ENCODE measurements around the gene FHIT. TPM values are rescaled to one million over a fixed set of nuclear protein-coding genes. Genes with fewer than 3 reads are reported as not detected.
A peak's percentile ranks its signal among the peaks of the same experiment; 100 is the strongest.

Gene FHIT
- total RNA-seq, 1 donor from 2014 or later = 16.1 TPM

DNA sequence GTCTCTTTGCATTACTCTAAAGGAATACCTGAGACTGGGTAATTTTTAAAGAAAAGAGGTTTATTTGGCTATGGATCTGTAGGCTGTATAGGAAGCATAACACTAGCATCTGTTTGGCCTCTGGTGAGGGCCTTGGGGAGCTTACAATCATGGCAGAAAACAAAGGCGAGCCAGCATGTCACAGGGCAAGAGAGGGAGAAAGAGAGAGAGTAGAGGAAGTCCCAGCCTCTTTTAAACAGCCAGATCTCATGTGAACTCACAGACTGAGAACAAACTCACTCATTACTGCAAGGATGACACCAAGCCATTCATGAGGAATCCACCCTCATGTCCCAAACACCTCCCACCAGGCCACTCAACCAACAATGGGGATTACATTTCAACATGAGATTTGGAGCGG lies 974.6 kb downstream of the FHIT start:
- Mint-ChIP-seq H3K27me3 (no peaks in the 10 kb centered on the region), H3K36me3 (ENCODE audit: insufficient read depth) (peaks cover 1% of the 10 kb centered on the region), H3K9me3 (ENCODE audit: low read depth) (peaks cover 13% of the 10 kb centered on the region), H3K4me1 (ENCODE audit: low read depth) (peaks cover 9% of the 10 kb centered on the region), H3K4me3 (ENCODE audit: low read depth) (no peak overlapping the region), H3K27ac (no peak overlapping the region)
- TF ChIP-seq, protein P1, sequence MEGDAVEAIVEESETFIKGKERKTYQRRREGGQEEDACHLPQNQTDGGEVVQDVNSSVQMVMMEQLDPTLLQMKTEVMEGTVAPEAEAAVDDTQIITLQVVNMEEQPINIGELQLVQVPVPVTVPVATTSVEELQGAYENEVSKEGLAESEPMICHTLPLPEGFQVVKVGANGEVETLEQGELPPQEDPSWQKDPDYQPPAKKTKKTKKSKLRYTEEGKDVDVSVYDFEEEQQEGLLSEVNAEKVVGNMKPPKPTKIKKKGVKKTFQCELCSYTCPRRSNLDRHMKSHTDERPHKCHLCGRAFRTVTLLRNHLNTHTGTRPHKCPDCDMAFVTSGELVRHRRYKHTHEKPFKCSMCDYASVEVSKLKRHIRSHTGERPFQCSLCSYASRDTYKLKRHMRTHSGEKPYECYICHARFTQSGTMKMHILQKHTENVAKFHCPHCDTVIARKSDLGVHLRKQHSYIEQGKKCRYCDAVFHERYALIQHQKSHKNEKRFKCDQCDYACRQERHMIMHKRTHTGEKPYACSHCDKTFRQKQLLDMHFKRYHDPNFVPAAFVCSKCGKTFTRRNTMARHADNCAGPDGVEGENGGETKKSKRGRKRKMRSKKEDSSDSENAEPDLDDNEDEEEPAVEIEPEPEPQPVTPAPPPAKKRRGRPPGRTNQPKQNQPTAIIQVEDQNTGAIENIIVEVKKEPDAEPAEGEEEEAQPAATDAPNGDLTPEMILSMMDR (IDR thresholded peaks at IDR 0.05; ENCODE audit: unreplicated experiment) = no peak
- no peak for DNase-seq (ENCODE audit: low spot score, unreplicated experiment)

DNA sequence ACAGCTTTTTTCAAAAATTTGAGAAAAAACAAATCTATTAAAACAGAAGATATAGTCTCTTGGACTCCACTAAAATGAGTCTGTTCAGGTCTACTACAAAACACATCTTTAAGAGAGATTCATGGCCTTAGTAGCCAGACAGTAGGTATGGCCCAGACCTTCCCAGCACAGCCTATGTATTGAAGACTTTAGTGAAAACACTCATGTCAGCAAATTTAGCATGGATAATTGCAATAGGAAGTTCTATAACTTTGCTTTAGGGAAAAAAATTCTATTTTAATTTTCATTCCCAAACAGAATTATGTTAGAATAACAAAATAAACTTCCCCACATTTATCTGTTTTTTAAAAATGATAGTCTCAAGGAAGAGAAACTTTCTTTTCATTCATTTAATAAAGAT lies 976.6 kb downstream of the FHIT start:
- Mint-ChIP-seq H3K9me3 (ENCODE audit: low read depth) (peaks cover 13% of the 10 kb centered on the region), H3K36me3 (ENCODE audit: insufficient read depth) (peaks cover 1% of the 10 kb centered on the region), H3K4me3 (ENCODE audit: low read depth) (no peak overlapping the region), H3K27ac (no peak overlapping the region), H3K4me1 (ENCODE audit: low read depth) (peaks cover 9% of the 10 kb centered on the region), H3K27me3 (no peaks in the 10 kb centered on the region)
- TF ChIP-seq, protein P1 (IDR thresholded peaks at IDR 0.05; ENCODE audit: unreplicated experiment) = no peak
- DNase-seq (ENCODE audit: low spot score, unreplicated experiment) = no peak

DNA sequence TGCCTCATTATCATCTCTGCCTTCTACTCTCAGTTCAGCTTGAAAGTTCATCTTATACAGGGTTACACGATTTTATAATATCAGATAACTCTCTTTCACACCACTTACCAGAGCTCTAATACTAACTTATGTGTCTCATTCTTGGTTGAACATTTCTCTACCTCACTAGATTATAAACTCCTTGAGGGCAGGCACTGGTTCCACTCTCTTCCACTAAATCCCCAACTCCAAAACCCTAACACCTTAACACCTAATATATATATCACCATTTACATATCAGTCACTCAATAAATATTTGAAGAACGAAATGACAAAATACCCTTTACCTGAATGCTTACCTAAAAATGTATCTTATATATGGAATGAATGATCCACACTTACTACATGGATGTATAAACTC lies 977.2 kb downstream of the FHIT start:
- no peak overlapping the region for H3K4me3 Mint-ChIP-seq (ENCODE audit: low read depth)
- H3K4me1 Mint-ChIP-seq (ENCODE audit: low read depth) = peaks cover 9% of the 10 kb centered on the region
- TF ChIP-seq, protein P1 (IDR thresholded peaks at IDR 0.05; ENCODE audit: unreplicated experiment) = no peak
- peaks cover 13% of the 10 kb centered on the region for H3K9me3 Mint-ChIP-seq (ENCODE audit: low read depth)
- no peak for DNase-seq (ENCODE audit: low spot score, unreplicated experiment)
- H3K36me3 Mint-ChIP-seq (ENCODE audit: insufficient read depth) = peaks cover 1% of the 10 kb centered on the region
- H3K27me3 Mint-ChIP-seq = no peaks in the 10 kb centered on the region
- no peak overlapping the region for H3K27ac Mint-ChIP-seq

DNA sequence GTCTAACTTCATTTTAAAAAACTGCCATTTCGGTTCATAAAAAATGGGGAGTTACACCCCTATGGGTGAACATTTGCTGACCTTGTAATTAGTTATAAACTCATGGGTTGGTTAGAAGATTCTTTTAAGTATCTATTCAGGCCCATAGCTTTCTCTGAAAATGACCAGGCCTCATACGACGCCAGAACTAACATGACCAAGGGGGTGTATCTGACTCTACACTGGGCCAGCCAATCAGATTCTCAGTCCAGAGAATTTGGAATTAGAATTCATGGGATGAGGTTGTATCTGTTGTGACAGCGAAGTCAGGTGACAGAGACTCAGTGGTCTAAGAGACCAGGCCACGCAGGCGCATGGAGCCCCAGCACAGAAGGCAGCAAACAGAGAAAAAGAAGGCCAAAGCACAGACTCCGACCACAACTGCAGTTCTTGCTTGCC lies 981.4 kb downstream of the FHIT start:
- DNase-seq (ENCODE audit: low spot score, unreplicated experiment) = no peak
- H3K36me3 Mint-ChIP-seq (ENCODE audit: insufficient read depth) = no peaks in the 10 kb centered on the region
- no peaks in the 10 kb centered on the region for H3K27me3 Mint-ChIP-seq
- no peak overlapping the region for H3K27ac Mint-ChIP-seq
- H3K4me3 Mint-ChIP-seq (ENCODE audit: low read depth) = no peak overlapping the region
- TF ChIP-seq, protein P1 (IDR thresholded peaks at IDR 0.05; ENCODE audit: unreplicated experiment) = no peak
- peaks cover 9% of the 10 kb centered on the region for H3K4me1 Mint-ChIP-seq (ENCODE audit: low read depth)
- peaks cover 5% of the 10 kb centered on the region for H3K9me3 Mint-ChIP-seq (ENCODE audit: low read depth)

DNA sequence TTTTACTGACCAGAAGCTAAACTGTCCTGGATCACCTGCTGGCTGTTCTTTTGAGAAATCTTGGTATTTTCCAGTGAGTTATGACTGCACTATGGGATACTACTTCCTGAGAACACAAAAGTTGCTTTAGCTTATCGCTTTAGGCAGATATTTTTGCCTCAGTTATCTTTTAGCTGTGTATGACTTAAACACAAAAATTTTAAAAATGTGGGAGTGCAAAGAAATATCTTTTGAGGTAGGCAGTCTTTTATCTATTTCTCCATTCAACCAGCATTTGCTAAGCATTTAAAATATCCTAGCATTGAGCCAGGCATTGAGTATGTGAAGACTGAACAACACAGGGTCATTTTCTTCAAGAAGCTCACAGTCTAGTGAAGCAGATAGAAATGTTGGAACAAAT lies 981.9 kb downstream of the FHIT start:
- Mint-ChIP-seq H3K27ac (peak overlapping the region; percentile 41), H3K4me3 (ENCODE audit: low read depth) (no peak overlapping the region), H3K4me1 (ENCODE audit: low read depth) (peaks cover 9% of the 10 kb centered on the region), H3K27me3 (no peaks in the 10 kb centered on the region), H3K9me3 (ENCODE audit: low read depth) (peaks cover 5% of the 10 kb centered on the region), H3K36me3 (ENCODE audit: insufficient read depth) (no peaks in the 10 kb centered on the region)
- no peak for DNase-seq (ENCODE audit: low spot score, unreplicated experiment)
- TF ChIP-seq, protein P1 (IDR thresholded peaks at IDR 0.05; ENCODE audit: unreplicated experiment) = no peak
